K562 (cell line): ENCODE measurements around the gene ADAT1. TPM values are rescaled to one million over a fixed set of nuclear protein-coding genes. Genes with fewer than 3 reads are reported as not detected.

ENCODE experiments used
- ARID4B ChIP-seq: sonication (generic); formaldehyde crosslinking; IDR thresholded peaks from 2 replicates; pipeline ENCODE4 v1.8.0; 2022; ENCODE audit warnings: mild to moderate bottlenecking, missing genetic modification reagents
- ETV5 ChIP-seq: sonication (generic); formaldehyde crosslinking; IDR thresholded peaks from 2 replicates; pipeline ENCODE4 v1.4.0; 2020; ENCODE audit warnings: low read depth, mild to moderate bottlenecking, missing genetic modification reagents
- HNRNPL ChIP-seq: fragments of 200-400 bp; formaldehyde crosslinking; IDR thresholded peaks from 2 replicates; pipeline ENCODE4 v1.6.1; 2017; ENCODE audit warnings: low read depth, mild to moderate bottlenecking, low read length
- MEIS2 ChIP-seq: fragments of 450-650 bp; IDR thresholded peaks from 2 replicates; pipeline ENCODE4 v1.6.1; 2014; ENCODE audit warnings: mild to moderate bottlenecking; ENCODE audit not compliant: partially characterized antibody
- NKRF ChIP-seq: fragments of 450-650 bp; IDR thresholded peaks from 2 replicates; pipeline ENCODE4 v1.6.1; 2016; ENCODE audit warnings: borderline replicate concordance
- NR2C1 ChIP-seq, 2 experiments: fragments of 450-650 bp; IDR thresholded peaks; 2 replicates each; pipeline ENCODE4 v1.6.1; 2017; ENCODE audit warnings: mild to moderate bottlenecking in 2 of 2, antibody characterized with exemption in 1 of 2, inconsistent platforms in 1 of 2, missing compliant biosample characterization in 1 of 2, missing genetic modification characterization in 1 of 2
- SAP30 ChIP-seq: fragments of 200-600 bp; sonication (generic); IDR thresholded peaks from 2 replicates; pipeline ENCODE4 v1.6.1; 2012; ENCODE audit warnings: borderline replicate concordance, low read depth, mild to moderate bottlenecking, moderate library complexity, low read length, control low read depth, inconsistent platforms; ENCODE audit not compliant: insufficient read depth, poor library complexity, severe bottlenecking
- SMAD2 ChIP-seq: fragments of 150-350 bp; IDR thresholded peaks from 2 replicates; pipeline ENCODE4 v1.6.1; 2014; ENCODE audit warnings: low read depth, mild to moderate bottlenecking, low read length
- ZBTB7A ChIP-seq: IDR thresholded peaks from 2 replicates; pipeline ENCODE4 v1.6.1; 2011; ENCODE audit warnings: low read depth, mild to moderate bottlenecking, low read length, moderate library complexity, borderline replicate concordance; ENCODE audit not compliant: control insufficient read depth
- polyA plus RNA-seq, 8 experiments: library from polyadenylated mRNA; depleted of rRNA in 4 of 8; stranded (reverse) in 5 of 8; unstranded in 3 of 8; fragments of >200 nt; fragmentation: Nextera tagmentation in 2 of 8; fragmentation: Illumina TruSeq in 1 of 8; extraction: Ambion mirVana in 2 of 8; extraction: Trizol in 1 of 8; gene quantifications; 2 replicates each; pipeline versions ENCODE4 v1.2.1 to v1.2.3, GENCODE V29; 2011 to 2014; ENCODE audit warnings: inconsistent platforms in 1 of 8, missing spikeins in 1 of 8
- total RNA-seq, 7 experiments: library from RNA; depleted of rRNA in 6 of 7; stranded (reverse); fragments of >200 nt in 6 of 7; fragmentation: Illumina TruSeq in 2 of 7; extraction: Trizol in 2 of 7; gene quantifications; 2 replicates each; pipeline versions ENCODE4 v1.2.1 to v1.2.3, GENCODE V29; 2011 to 2021; ENCODE audit warnings: low replicate concordance in 1 of 7
- TF ChIP-seq, protein P1 (sequence below), 2 experiments: fragments of 450-650 bp; conservative IDR thresholded peaks; 2 replicates each; pipeline ENCODE4 v1.6.1; 2017; ENCODE audit warnings: mild to moderate bottlenecking in 2 of 2, moderate library complexity in 2 of 2
- TF ChIP-seq, protein P2 (sequence below), 2 experiments: fragments of 450-650 bp; IDR thresholded peaks; 2 replicates each; pipeline ENCODE4 v1.6.1; 2016
- TF ChIP-seq, protein P3 (sequence below): fragments of 250-450 bp; sonication (Bioruptor Pico); IDR thresholded peaks from 2 replicates; pipeline ENCODE4 v1.8.0; 2022; ENCODE audit warnings: inconsistent platforms

ADAT1 gene
- total and polyA plus RNA-seq, 9 of the 15 experiments (the other 6 are each of a cell fraction or from before 2014, with no cell fraction given): 16.0 to 36.7 (median 28.2) TPM

DNA sequence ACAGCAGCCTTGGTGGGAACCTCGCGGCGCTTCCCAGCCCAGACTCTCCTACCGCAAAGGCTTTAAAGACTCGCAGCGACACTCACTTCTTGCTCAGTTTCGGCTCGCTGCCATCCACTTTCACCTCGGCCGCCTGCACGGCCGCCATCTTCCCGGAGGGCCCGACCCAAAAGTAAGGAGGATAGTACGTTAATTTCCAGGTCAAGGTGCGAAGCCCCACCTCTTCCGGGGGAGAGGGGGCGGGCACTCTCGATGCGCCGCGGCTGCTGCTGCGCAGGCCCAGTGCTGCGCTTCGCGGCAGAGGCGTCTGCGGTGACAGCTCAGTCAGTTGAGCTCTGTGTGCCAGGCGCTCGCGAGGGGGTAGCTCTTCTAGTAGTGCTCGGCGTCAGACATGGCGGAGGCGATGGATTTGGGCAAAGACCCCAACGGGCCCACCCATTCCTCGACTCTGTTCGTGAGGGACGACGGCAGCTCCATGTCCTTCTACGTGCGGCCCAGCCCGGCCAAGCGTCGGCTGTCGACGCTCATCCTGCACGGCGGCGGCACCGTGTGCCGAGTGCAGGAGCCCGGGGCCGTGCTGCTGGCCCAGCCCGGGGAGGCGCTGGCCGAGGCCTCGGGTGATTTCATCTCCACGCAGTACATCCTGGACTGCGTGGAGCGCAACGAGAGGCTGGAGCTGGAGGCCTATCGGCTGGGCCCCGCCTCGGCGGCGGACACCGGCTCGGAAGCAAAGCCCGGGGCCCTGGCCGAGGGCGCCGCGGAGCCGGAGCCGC is 24.6 kb upstream of the ADAT1 start, which contains the start of the genes KARS1 and TERF2IP (continued):
- TF ChIP-seq, protein P1, sequence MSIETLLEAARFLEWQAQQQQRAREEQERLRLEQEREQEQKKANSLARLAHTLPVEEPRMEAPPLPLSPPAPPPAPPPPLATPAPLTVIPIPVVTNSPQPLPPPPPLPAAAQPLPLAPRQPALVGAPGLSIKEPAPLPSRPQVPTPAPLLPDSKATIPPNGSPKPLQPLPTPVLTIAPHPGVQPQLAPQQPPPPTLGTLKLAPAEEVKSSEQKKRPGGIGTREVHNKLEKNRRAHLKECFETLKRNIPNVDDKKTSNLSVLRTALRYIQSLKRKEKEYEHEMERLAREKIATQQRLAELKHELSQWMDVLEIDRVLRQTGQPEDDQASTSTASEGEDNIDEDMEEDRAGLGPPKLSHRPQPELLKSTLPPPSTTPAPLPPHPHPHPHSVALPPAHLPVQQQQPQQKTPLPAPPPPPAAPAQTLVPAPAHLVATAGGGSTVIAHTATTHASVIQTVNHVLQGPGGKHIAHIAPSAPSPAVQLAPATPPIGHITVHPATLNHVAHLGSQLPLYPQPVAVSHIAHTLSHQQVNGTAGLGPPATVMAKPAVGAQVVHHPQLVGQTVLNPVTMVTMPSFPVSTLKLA (conservative IDR thresholded peaks at IDR 0.05): peak; percentile 10 to 91
- TF ChIP-seq MEIS2 (peak; percentile 93), ZBTB7A (peak; percentile 68; the same call in 1 of the 2 replicates), NKRF (peak; percentile 42), ETV5 (CRISPR knock-in tag) (peak; percentile 47; the same call in 1 of the 2 replicates), ARID4B (CRISPR knock-in tag) (peak; percentile 89), HNRNPL (0 out of 2 replicates have a peak, but pooled peaks have one; percentile 14), SMAD2 (no peak), NR2C1 (IDR thresholded peaks at IDR 0.05) (peak; percentile 98), NR2C1 (tag; IDR thresholded peaks at IDR 0.05) (peak; percentile 98), SAP30 (peak; percentile 76)
- TF ChIP-seq, protein P2, sequence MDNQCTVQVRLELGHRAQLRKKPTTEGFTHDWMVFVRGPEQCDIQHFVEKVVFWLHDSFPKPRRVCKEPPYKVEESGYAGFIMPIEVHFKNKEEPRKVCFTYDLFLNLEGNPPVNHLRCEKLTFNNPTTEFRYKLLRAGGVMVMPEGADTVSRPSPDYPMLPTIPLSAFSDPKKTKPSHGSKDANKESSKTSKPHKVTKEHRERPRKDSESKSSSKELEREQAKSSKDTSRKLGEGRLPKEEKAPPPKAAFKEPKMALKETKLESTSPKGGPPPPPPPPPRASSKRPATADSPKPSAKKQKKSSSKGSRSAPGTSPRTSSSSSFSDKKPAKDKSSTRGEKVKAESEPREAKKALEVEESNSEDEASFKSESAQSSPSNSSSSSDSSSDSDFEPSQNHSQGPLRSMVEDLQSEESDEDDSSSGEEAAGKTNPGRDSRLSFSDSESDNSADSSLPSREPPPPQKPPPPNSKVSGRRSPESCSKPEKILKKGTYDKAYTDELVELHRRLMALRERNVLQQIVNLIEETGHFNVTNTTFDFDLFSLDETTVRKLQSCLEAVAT (IDR thresholded peaks at IDR 0.05): peak in 1 of 2 experiments; percentile 58; a peak in 1 of 4 replicates
- TF ChIP-seq, protein P3, sequence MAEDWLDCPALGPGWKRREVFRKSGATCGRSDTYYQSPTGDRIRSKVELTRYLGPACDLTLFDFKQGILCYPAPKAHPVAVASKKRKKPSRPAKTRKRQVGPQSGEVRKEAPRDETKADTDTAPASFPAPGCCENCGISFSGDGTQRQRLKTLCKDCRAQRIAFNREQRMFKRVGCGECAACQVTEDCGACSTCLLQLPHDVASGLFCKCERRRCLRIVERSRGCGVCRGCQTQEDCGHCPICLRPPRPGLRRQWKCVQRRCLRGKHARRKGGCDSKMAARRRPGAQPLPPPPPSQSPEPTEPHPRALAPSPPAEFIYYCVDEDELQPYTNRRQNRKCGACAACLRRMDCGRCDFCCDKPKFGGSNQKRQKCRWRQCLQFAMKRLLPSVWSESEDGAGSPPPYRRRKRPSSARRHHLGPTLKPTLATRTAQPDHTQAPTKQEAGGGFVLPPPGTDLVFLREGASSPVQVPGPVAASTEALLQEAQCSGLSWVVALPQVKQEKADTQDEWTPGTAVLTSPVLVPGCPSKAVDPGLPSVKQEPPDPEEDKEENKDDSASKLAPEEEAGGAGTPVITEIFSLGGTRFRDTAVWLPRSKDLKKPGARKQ: no peak
